Stimulated activated CD4-positive, alpha-beta T cell treated with anti-CD3 and anti-CD28 coated beads, Interleukin-1b, Interleukin-23, amount 100 ng/mL, for 24 hours (primary cell): ENCODE data around the gene DHRS3.
"Not testable (repeated sequence)": the region's sequence is repeated elsewhere in the genome, so short reads cannot be mapped to it uniquely, and the experiment has no call there.

Source experiments
- DNase-seq, 4 experiments: peaks; one replicate each; pipeline ENCODE4 v3.0.0-alpha.2; 2020; ENCODE audit warnings: low read depth in 4 of 4, low spot score in 1 of 4

Gene DHRS3, protein sequence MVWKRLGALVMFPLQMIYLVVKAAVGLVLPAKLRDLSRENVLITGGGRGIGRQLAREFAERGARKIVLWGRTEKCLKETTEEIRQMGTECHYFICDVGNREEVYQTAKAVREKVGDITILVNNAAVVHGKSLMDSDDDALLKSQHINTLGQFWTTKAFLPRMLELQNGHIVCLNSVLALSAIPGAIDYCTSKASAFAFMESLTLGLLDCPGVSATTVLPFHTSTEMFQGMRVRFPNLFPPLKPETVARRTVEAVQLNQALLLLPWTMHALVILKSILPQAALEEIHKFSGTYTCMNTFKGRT

DNA sequence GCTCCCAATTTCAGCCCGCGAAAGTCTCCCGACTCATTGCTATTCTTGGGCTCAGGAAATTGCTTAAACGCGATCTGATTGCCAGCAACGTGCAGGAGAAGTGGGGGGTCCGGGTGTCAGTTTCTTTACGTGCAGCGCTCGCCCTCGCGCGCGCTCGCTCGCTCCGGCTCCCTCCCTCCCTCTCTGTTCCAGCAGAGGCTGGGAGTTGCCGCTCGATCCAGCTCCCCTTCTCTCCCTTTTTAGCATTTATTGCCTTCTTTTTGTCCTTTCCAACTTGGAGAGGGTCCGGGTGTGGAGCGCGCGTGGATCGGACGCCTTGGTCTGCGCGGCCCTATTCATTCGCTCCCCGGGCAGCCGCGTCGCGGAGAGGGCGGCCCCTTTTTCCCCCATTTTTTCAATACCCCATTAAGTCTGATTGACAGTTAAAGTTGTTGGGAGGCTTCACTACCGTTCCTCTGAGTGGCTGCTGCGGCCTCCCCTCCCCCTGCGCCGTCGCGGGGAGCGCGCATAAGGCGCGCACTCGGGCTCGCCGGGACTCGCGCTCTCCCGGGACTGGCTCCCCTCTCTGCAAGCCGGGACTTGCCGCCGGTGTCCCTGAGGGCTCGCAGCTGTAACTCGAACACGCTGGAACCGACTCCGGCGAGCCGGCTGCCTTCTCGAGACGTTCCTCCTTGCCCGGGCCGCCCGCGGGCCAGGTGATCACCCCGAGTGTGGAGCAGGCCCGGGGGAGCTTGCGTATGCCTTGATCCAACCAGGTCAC lies at the start of gene DHRS3:
TSS of gene DHRS3 (minus strand) at position 310 of the 760 bp plus-strand sequence. CDS start 862 bp downstream, outside the sequence.
- DNase-seq, result peak in 2 of 4 experiments; percentile 33 to 49

DNA sequence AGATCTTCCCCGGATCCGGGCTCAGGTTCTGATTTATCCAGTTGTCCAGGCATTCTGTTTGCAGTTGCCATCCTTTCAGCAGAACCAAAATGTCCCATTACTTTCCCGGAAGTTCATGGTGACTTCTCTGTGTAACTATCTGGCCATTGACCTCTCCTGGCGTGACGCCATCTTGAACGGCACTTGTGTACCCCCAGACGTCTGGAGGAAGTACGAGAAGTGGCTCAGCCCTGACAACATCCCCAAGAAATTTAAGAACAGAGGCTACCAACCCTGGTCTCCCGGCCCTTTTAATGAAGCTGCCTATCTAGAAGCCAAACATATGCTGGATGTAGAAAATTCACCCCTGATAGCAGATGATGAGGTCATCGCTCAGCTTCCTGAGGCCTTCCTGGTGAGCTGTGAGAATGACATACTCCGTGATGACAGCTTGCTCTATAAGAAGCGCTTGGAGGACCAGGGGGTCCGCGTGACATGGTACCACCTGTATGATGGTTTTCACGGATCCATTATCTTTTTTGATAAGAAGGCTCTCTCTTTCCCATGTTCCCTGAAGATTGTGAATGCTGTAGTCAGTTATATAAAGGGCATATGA lies 48.2 kb upstream of the DHRS3 start:
- no peak for DNase-seq

DNA sequence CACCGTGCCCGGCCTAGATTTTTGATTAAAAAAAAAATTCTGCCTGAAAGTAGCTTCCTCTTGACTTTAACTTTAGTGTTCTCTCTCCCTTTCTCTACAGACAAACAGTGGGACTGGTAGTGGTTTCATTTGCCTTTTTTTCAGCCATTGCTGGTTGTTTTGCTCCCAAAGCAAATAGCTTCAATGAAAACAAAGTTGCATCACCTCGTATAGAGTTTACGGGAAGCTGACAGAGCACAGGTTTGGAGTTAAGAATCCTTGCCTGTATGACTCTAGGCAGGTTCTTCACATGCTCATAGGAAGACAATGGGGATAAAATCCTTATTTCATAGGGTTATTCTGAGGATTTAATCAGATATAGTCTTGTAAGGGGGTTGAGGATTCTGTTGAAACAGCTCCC lies 47.5 kb upstream of the DHRS3 start:
- no peak for DNase-seq

DNA sequence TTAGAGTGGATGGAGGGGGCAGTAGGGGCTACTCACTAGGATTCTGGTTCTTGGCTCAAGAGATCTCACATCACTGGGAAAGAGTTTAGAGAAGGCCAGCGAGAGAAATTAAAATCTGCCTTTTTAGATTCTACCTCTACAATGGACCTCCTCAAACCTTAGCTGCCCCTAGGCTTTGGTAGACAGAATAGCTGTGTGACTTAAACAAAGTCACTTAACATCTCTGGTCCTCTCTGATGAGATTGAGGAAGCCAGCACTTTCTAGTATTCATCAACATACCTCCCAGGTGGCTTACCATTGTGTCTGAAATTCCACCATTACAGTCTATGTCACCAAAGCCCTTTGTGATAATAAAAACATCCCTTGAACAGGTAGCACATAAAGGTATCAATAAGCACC lies 44.5 kb upstream of the DHRS3 start:
- DNase-seq, result no peak

DNA sequence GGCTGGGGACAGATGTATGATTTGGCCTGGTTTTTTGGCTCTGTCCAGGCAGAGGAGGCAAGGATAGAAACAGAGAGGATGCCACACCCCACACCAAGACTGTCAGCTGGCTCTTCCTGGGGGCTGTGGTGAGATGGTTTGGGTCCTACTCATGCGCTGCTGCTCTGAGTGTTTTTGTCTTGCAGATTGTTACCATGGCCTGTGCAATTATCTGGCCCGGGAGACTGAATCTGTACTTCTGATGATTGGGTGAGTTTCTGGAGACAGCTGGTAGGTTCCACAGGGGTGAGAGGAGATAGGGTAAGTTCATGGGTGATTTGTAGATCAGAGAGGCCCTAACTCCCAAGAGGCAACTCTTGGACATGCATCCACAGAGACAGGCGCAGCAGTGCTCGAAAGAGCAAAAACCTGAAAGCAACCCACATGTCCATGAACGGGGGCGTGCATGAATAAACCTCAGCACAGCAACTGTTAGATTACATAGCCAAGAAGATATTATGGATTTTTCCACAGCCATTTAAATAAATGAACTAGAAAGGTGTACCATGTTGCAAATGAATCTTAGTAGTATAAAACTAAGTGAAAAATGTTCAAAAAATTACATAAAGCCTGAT lies 43.7 kb upstream of the DHRS3 start:
- DNase-seq, result no peak

DNA sequence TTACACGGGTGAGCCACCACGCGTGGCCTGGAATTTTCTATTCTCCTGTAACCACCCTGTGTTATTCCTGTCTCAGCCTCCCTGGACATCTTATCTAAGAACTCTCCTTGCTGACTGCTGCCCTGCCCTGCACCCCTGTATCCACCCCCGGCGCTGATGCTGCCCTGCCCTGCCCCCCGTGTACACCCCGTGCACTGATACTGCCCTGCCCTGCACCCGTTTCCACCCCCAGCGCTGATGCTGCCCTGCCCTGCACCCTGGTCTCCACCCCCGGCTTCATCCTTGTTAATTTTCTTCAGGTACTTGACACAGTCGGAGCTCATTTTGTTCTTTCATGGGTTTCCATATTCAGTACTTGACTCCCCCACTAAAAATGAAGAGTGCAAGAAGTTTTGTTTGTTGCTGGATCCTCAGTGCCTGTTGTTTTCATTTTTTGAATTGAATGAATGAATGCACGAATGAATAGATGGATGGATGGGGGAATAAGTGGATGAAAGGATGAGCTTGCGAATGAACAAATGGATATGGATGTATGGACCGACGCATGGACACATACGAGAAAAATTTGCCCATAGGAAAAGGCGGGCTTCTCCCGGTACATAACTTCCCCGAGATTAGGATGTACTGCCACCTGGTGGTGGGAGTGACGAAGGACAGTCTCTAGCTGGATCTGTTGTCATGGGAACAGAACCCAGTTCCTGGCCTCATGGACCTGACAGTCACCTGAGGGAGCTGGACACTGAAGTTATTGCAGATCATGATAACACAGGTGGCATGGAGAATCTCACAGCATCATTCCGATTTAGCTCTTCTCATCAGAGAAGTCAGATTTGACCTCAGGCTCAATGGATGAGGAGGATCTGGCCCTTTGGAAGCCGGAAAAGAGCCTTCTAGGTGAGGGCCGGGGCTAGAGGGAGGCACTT lies 40.8 kb upstream of the DHRS3 start:
- DNase-seq, result peak; percentile 49 to 61 (median 59)

DNA sequence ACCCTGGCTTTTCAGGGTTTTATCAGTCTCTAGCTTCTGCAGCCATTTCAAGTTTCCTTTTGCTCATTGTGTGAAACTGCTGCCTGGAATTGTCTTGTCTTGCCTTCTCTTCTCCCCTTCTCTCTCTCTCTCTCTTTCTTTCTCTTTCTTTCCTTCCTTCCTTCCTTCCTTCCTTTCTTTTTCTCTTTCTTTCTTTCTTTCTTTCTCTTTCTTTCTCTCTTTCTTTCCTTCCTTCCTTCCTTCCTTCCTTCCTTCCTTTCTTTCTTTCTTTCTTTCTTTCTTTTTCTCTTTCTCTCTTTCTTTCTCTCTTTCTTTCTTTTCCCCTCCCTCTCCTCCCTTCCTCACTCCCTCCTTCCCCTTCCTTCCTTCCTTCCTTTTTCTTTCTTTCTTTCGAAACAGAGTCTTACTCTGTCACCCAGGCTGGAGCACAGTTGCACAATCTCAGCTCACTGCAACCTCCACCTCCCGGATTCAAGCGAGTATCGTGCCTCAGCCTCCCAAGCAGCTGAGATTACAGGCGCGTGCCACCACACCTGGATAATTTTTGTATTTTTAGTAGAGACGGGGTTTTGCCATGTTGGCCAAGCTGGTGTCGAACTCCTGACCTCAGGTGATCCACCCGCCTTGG lies 40.0 kb upstream of the DHRS3 start:
- DNase-seq, result not testable (repeated sequence)

DNA sequence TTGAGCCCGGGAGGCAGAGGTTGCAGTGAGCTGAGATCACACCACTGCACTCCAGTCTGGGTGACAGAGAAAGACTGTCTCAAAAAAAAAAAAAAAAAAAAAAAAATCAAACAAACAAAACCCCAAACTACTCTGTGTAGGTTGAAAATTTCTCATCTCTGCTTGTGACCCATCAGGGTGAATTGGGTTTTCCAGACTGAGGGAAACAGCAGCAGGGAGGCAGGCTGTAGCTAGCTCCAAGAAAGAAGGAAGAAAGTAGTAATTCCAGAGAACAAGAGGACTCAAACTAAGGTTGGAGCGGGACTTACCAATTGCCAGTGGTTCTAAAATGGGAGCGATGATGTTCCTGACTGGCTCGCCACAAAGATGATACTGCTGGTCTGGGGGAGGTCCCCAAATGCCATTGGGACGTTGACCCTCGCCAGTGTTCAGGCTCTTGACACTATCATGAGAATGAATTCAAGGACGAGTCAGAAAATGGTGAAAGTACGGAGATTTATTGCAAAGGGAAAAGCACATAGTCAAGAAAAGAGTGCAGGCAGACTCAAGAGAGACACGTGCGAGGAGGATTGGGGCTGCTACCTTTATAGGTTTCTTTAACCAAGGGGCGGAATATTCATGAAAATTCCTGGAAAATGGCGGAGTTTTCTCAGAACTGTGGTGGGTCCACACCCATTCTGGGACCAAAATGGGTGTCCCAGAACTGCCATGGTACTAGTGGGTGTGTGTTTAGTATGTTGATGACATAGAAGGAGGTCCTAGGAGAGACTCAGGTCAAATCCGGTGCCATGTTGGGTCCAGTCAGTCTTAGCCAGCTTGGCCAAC lies 39.3 kb upstream of the DHRS3 start:
- no peak for DNase-seq

DNA sequence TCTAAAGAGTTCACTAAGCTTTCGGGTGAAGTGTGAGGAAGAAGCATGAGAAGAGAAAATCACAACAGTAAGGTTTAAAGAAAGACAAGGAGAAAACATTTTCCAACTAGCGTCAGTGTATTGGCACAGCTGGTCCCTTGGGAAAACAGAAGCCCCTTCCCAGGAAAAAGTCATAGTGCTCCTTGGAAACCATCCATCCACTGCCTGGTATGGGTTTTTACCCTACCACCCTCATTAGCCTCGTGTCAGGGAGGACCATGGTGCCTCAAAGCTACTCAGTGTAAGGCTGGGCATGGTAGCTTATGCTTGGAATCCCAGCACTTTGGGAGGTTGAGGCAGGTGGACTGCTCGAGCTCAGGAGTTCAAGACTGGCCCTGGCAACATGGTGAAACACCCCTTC lies 38.6 kb upstream of the DHRS3 start:
- no peak for DNase-seq

DNA sequence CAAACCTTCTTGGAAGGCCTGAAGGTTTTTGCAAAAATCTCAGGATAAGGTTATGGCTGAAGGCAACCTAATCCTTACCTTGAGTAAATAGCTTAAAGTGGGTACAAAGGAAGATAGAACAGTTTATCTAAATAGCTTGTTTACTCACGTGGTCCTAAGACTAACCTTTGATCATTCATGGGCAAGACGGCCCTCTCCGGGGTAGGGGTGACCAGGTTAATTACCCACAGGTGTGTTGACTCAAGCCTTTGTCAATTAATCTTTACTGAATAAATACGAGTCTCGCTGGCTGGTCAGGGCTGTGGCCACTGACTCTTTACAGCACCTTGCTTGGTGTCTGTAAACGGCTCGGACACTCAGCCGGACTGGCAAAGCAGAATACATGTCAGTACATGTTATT lies 36.6 kb upstream of the DHRS3 start:
- DNase-seq, result no peak

DNA sequence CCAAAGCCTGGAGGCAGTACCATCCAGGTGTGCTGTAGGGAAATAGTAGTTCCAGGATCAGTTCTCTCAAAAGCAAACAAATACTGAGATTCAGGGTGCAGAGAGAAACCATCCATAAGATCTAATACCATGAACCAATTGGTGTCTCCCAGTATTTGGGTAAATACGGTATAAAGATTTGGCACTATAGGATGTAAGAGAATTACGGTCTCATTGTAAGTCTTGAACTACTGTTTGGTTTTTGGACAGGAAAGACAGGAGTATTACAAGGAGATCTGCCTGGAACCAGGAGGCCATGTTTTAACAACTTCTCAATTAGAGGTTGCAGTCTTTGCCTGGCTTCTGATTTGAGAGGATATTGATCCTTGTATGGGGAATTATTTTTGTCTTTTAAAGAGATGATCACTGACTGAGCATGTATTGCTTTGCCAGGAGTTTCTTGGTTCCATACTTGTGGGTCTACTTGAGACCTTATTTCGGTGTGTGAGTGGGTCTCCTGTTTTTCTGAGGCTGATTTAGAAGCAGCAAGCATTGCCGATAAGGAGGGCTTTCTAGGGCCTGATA lies 36.1 kb upstream of the DHRS3 start:
- no peak for DNase-seq

DNA sequence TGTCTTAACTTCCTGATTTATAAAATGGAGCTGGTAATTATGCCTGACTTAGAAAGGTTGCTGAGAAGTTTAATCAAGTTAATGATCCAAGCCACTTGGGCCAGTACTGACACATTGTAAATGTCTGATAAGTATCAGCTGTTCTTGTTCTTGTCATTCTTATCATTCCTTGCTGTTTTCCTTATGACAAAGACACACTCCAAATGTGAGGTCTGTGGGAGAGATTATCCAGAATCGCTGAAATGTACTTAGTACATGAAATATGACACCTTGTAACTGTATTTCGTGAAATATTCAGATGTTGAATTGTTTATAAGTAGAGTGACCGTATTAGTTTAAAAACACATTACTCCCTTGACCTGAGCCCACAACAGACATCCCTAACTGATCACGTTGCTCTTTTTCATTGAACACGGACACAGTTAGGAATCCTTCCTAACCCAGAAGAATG lies 32.0 kb upstream of the DHRS3 start:
- DNase-seq, result no peak

DNA sequence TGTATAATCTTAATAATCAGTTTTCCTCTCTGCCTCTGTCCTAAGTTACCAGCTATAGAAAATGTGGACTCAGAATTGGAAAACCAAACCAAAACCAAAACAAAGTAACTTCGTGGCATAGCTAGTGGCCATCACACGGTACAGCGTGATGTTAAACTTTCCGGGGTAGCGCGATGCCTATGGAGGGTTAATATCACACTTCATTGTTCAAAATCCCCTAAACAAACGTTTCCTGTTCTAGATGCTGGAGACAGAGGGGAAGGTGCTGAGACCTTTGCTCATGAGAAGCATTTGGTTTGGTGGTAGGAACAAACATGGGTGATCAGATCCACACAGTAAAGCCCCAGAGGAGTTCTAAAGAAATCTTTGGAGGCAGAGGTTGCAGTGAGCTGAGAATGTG lies 30.7 kb upstream of the DHRS3 start:
- DNase-seq, result no peak

DNA sequence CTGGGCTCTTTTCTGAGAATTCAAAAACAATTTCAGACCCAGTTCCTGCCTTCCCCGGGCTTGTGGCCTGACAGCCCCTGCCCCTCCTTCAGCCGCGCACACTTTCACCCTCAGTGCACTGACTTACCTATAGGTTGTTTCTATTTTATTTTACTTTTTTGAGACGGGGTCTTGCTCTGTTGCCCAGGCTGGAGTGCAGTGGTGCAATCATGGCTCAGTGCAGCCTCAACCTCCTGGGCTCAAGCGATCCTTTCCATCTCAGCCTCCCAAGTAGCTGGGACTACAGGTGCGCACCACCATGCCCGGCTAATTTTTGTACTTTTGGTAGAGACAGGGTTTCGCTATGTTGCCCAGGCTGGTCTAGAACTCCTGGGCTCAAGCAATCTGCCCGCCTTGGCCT lies 27.4 kb upstream of the DHRS3 start:
- DNase-seq, result not testable (repeated sequence)

DNA sequence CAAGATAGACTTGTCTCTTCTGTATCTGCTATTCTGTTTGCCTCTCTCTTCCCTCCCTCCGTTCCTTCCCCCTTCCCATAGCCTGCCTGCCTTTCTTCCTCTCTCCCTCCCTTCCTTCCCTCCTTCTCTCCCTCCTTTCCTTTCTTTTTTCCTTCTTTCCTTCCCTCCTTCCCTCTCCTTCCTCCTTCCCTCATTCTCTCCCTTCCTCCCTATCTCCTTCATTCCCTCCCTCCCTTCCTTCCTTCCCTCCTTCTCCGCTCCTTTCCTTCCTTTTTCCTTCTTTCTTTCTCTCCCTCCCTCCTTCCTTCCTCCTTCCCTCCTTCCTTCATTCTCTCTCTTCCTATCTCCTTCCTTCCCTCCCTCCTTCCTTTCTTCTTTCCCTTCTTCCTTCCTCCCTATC lies 26.8 kb upstream of the DHRS3 start:
- no peak for DNase-seq

DNA sequence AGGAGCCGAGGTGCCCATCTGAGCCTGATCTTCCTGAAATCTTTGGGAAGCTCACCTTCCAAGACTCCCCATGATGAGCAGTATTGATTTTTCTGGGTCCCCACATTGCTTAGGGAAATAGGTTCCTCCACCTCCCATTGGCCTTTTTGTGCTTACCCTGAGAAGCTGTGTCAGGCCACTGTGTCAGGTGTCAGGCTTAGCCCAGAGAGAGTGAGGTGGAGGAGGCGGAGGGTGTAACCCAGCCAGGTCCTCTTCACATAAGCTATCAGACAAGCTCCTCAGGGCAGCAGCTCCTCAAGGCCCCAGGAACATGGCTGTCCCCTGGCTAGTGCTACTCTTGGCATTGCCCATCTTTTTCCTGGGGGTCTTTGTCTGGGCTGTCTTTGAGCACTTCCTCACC lies 26.2 kb upstream of the DHRS3 start:
- no peak for DNase-seq

DNA sequence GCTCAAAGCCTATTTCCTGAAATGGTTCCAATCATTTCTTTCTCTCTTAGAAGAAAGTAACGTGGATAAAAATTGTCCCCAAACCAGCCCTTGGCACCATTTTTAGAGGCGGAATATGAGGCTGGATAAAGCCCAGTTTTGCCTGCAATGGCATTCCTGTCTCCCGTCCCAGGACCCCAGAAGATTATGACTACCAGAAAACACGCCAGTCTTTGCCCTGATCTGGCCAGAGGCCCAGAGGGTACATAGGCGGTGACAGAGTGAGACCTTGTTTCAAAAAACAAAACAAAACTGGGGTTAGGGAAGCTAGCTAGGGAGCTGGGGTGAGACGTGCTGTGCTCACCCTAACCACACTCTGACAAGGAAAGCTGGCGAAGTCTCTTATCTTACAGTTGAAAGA lies 25.8 kb upstream of the DHRS3 start, which contains the start of gene AADACL4:
TSS of gene AADACL4 (plus strand) at position 301 of the 400 bp plus-strand sequence. CDS start 462 bp downstream, outside the sequence.
- DNase-seq, result no peak

DNA sequence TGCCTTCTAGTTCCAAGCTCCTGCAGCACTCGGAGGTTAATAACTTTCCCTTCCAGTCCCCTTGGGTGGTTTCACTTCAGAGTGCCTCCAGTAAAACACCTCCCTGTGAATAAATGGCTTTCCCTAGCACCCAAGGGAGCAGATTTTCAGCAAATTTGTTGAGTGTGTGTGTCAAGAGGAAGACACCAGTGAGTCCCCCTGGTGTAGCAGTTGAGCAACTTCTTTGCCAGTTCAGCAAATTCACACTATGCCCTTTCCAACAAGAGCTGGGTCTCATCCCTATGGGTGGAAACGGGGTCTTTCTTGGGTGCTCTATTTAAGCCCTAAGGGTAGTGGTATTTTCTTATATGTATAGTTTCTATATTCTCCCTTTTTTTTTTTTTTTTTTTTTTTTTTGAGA lies 25.1 kb upstream of the DHRS3 start:
- no peak for DNase-seq

DNA sequence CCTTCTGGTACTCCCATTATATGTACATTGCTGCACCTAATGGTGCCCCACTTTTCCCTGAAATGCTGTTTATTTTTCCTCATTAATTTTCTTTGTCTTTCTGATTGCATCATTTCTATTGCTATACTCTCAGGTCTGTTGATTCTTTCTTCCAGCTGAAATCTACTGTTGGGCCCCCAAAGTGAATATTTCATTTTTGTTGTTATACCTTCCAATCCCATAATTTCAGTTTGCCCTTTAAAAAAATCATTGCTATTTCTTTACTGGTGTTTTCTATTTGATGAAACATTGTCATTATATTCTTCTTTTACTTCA lies 22.9 kb upstream of the DHRS3 start:
- DNase-seq, result no peak
